Fibroblast of the aortic adventitia (primary cell): ENCODE data around the gene PID1. TPM values are rescaled to one million over a fixed set of nuclear protein-coding genes. Genes with fewer than 3 reads are reported as not detected.

ENCODE experiments used
- DNase-seq: peaks from one replicate; pipeline ENCODE4 v3.0.0-alpha.2; 2010; ENCODE audit warnings: low read depth
- H3K4me3 ChIP-seq: 2 replicates; pipeline ENCODE4 v1.5.1; 2011; ENCODE audit warnings: low read depth, mild to moderate bottlenecking, control low read depth, low read length, moderate library complexity
- total RNA-seq: library from RNA; depleted of rRNA; stranded (reverse); fragments of >200 nt; gene quantifications from 2 replicates; pipeline ENCODE4 v1.2.3, GENCODE V29; 2012; ENCODE audit warnings: low replicate concordance
- TF ChIP-seq, protein P1 (sequence below): IDR thresholded peaks from 2 replicates; pipeline ENCODE4 v1.5.1; 2011; ENCODE audit warnings: mild to moderate bottlenecking, low read length, control low read depth, inconsistent platforms; ENCODE audit not compliant: insufficient read depth

PID1 gene
- total RNA-seq, 1 donor: 13.0 TPM

GRCh38 chr2:229170916-229171315, 100.2 kb downstream of the PID1 start:
- DNase-seq: no peak
- H3K4me3 ChIP-seq: no peak overlapping the region
- TF ChIP-seq, protein P1, sequence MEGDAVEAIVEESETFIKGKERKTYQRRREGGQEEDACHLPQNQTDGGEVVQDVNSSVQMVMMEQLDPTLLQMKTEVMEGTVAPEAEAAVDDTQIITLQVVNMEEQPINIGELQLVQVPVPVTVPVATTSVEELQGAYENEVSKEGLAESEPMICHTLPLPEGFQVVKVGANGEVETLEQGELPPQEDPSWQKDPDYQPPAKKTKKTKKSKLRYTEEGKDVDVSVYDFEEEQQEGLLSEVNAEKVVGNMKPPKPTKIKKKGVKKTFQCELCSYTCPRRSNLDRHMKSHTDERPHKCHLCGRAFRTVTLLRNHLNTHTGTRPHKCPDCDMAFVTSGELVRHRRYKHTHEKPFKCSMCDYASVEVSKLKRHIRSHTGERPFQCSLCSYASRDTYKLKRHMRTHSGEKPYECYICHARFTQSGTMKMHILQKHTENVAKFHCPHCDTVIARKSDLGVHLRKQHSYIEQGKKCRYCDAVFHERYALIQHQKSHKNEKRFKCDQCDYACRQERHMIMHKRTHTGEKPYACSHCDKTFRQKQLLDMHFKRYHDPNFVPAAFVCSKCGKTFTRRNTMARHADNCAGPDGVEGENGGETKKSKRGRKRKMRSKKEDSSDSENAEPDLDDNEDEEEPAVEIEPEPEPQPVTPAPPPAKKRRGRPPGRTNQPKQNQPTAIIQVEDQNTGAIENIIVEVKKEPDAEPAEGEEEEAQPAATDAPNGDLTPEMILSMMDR: no peak

GRCh38 chr2:229170171-229170570, 100.9 kb downstream of the PID1 start:
- DNase-seq: no peak
- H3K4me3 ChIP-seq: no peak overlapping the region
- TF ChIP-seq, protein P1: no peak

GRCh38 chr2:229169751-229170150, 101.3 kb downstream of the PID1 start:
- TF ChIP-seq, protein P1: no peak
- no peak overlapping the region for H3K4me3 ChIP-seq
- no peak for DNase-seq

DNA sequence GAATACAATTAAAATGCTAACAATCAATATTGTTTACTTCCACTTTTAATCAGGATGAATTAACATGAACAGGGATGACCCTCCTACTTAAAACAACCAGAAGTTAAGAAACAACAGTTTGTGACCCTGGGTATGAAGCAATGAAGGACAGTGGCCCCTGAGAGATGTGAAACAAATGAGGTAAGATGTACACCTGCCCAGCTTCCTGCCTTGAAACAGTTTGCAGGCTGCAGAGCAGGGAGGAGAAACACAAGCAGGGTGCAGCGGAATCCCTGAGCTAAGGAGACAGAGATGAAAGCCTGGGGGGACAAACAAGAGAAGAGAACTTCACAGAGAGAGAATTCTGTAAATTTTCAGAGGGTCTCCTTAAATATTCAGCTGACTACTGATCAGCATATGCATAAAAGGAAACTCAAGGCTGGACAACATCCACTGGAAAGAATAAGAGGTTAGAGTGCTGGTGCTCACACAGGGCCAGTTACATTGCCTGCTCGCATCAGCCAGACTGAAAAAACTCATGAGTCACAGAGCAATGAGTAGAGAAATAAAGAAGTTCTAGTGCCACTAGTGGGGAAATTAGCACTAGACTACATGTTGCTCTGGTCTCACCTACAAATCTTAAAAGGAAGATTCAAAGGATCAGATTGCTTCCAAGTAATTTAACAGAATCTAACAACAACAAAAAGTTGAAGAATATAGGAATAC, 106.4 kb downstream of the PID1 start:
- DNase-seq: peak; percentile 24
- H3K4me3 ChIP-seq: no peak overlapping the region
- TF ChIP-seq, protein P1: no peak

DNA sequence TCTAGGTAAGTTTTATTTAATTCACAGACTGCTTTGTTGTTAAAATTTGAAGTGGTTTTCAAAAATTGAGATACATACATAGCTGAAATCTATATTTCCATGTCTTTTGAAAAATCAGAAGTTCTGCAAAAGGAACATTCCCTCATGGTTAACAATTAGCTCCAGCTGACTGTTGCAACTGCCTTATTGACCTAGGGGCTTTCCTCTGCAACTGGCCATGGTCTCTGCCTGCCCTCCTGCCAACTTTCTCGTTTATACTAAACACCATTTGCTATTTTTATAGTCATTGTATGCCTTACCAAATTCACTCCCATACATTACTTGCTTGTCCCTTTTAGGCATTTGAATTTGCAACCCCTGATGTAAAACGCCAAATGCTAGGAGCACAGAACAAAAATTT, 107.2 kb downstream of the PID1 start:
- TF ChIP-seq, protein P1: no peak
- no peak overlapping the region for H3K4me3 ChIP-seq

DNA sequence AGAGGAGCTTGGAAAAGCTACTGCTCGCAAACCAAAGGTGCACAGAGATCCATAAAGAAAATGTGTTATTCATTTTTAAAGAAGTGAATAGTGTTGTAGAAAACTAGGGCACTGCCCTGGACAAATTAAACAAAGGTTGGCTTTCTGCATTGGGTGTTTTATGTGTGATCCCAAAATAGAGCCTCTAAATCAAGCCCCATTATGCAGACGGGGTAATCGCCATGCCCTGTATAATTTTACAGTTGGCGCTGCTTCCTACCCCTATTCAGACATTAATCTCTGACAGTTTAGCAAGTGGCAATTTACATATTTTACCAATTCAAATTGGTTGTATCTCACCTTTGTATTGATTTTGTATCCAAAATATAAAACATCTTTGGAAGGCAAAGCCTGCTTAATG, 109.1 kb downstream of the PID1 start:
- TF ChIP-seq, protein P1: no peak
- H3K4me3 ChIP-seq: no peak overlapping the region
- no peak for DNase-seq

More for the DNA sequence above, 107.2 kb downstream of the PID1 start:
- no peak for DNase-seq

- no peak overlapping the region for H3K4me3 ChIP-seq
- TF ChIP-seq, protein P1: no peak
- DNase-seq: no peak
Observed at GRCh38 chr2:229160984-229161383, 110.1 kb downstream of the PID1 start.
